Stomach smooth muscle (tissue), 2 donors: ENCODE data around the gene PDPK1.
"Not testable (repeated sequence)": the region's sequence is repeated elsewhere in the genome, so short reads cannot be mapped to it uniquely, and the experiment has no call there.

ENCODE experiments used
- H3K27ac ChIP-seq: one replicate; pipeline ENCODE4 v1.7.0; 2013; ENCODE audit warnings: mild to moderate bottlenecking, low read length, inconsistent platforms
- H3K27me3 ChIP-seq, 2 donors: one replicate each; pipeline ENCODE4 v1.7.0; 2013; ENCODE audit warnings: low read length in 2 of 2; ENCODE audit not compliant: insufficient read depth in 2 of 2, control insufficient read depth in 1 of 2
- H3K36me3 ChIP-seq, 2 donors: one replicate each; pipeline ENCODE4 v1.7.0; 2013; ENCODE audit warnings: low read length in 2 of 2; ENCODE audit not compliant: control insufficient read depth in 2 of 2, insufficient read depth in 2 of 2
- H3K4me1 ChIP-seq: one replicate; pipeline ENCODE4 v1.7.0; 2013; ENCODE audit warnings: low read length; ENCODE audit not compliant: control insufficient read depth, insufficient read depth
- H3K4me3 ChIP-seq, 2 donors: one replicate each; pipeline ENCODE4 v1.7.0; 2013; ENCODE audit warnings: low read length in 2 of 2
- H3K9ac ChIP-seq, 2 donors: one replicate each; pipeline ENCODE4 v1.7.0; 2013; ENCODE audit warnings: low read length in 2 of 2, mild to moderate bottlenecking in 1 of 2
- H3K9me3 ChIP-seq, 2 donors: one replicate each; pipeline ENCODE4 v1.7.0; 2013; ENCODE audit warnings: low read length in 2 of 2; ENCODE audit not compliant: control insufficient read depth in 2 of 2
- donor health status: healthy.
- donor health status: Pancreatic carcinoma.

The PDPK1 gene

DNA sequence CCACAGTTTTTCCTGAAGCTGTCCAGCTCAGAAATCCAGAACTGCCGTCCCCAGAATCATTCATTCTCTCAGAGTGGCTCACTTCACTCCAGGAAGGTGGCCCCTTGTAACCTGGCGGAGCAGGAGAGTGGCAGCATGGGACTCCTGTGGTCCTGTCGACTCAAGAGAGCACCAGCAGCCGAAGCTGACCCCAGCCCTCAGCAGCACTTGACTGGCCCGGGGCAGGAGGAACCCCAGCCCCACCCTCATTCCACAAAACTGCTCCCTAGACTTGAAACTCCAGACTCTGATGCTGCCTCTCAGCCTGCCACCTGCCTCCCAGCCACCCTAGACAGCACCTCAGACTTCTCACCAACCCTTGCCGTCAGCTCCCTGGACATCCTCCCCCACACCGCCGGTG lies 83.6 kb downstream of the PDPK1 start:
- not testable (repeated sequence) for H3K9me3 ChIP-seq, H3K9ac ChIP-seq, H3K4me1 ChIP-seq, H3K27me3 ChIP-seq, H3K4me3 ChIP-seq, H3K27ac ChIP-seq, H3K36me3 ChIP-seq

DNA sequence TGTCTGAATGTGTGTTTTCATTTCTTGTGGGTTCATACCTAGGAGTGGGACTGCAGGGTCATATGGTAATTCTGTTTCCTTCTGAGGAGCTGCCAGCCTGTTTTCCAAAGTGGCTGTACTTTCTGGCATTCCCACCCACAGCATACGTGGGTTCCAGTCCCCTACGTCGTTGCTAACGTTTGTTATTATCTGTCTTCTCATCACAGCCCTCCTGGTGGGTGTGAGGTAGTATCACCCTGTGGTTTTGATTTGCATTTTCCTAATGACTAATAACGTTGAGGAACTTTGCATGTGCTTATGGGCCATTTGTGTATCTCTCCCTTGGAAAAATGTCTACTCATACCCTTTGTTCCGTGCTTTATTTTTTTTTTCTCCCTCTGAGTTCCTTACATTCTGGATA lies 89.3 kb downstream of the PDPK1 start:
- not testable (repeated sequence) for H3K36me3 ChIP-seq, H3K4me1 ChIP-seq, H3K9me3 ChIP-seq, H3K4me3 ChIP-seq, H3K27me3 ChIP-seq, H3K9ac ChIP-seq, H3K27ac ChIP-seq

DNA sequence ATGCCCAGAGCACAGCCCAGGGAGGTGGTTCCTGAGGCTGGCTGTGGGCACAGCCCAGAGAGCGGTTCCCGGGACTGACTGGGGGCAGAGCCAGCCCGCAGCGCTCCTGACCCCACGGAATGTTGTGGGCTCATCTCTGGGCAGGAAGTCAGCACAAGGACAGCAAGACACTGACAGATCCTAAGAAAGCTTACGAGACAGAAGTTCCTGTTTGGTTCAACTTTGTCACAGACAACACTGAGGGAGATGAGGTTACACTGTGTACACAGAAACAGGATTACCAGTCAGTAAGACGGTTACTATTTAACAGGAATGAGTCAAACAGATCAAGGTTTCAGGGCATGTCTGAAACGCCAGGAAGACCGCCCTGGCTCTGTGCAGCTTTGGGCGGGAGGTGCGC lies 93.4 kb downstream of the PDPK1 start:
- not testable (repeated sequence) for H3K27me3 ChIP-seq, H3K9ac ChIP-seq, H3K27ac ChIP-seq, H3K36me3 ChIP-seq, H3K4me3 ChIP-seq, H3K4me1 ChIP-seq, H3K9me3 ChIP-seq

DNA sequence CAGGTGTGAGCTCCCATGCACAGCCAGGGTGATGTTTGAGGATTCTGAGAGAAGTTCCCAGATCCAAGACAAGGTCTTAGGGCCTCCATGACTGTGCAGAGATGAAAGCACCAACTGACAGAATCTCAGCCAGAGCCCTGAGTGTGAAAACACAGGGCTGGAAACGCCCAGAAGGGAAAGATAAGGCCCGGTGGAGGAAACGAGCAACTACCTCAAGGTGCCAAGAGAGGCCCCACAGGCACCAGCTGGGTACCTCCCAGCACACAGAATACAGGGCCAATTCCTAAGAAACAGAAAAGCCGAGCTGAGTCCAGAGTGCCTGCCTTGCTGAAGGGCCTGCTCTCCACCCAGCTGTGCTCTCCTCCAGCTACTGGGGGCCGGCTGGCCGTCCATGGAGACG lies 94.5 kb downstream of the PDPK1 start:
- H3K9ac ChIP-seq, H3K9me3 ChIP-seq, H3K27me3 ChIP-seq, H3K4me1 ChIP-seq, H3K36me3 ChIP-seq, H3K4me3 ChIP-seq, H3K27ac ChIP-seq: not testable (repeated sequence)

DNA sequence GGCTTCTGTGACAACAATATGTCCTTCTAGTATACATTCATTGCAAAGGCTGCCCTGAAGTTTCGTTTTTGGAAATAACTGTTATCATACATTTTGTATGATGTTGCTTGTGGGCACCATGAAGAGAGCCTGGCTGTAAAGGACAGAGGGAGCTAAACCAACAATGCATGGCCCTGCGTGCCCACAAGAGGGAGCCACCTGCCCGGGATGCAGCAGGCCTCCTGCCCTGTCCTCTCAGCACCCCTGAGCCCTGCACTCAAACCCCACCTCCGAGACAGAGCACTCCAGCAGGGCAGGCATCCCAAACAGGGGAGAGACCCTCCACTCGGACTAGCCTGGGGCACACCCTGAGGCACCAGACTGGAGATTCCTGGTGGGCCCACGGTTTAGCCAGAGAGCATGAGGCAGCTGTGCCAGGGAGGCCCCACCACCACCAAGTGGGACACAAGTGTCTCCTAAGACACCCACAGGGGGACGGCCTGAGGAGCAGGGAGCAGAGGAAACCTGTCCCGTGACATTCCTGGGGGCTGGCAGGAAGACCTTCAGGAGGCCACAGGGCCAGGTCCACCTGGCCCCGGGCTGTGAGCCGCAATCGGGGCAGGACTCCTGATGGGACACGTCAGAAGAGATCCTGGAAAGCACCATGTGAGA lies 101.4 kb downstream of the PDPK1 start:
- not testable (repeated sequence) for H3K27ac ChIP-seq, H3K9ac ChIP-seq, H3K27me3 ChIP-seq, H3K36me3 ChIP-seq, H3K4me1 ChIP-seq, H3K4me3 ChIP-seq, H3K9me3 ChIP-seq

DNA sequence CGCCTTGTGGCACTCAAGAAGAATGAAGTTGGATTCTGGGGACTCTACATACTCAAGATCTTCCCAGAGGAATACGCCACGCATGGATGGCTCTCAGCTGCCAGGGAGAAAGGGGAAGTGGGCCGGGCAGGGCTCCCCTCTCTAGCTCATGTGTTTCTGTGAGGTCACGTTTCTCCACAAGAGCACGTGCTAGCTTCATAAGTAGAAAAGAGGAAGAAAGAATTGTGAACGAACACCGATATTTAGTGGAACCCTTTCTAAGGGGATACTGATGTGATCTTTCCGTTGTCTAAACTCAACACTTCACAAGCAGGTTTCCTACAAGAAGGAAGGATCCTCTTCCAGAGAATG lies 101.9 kb downstream of the PDPK1 start:
- H3K27ac ChIP-seq, H3K9me3 ChIP-seq, H3K9ac ChIP-seq, H3K4me3 ChIP-seq, H3K36me3 ChIP-seq, H3K4me1 ChIP-seq, H3K27me3 ChIP-seq: not testable (repeated sequence)

DNA sequence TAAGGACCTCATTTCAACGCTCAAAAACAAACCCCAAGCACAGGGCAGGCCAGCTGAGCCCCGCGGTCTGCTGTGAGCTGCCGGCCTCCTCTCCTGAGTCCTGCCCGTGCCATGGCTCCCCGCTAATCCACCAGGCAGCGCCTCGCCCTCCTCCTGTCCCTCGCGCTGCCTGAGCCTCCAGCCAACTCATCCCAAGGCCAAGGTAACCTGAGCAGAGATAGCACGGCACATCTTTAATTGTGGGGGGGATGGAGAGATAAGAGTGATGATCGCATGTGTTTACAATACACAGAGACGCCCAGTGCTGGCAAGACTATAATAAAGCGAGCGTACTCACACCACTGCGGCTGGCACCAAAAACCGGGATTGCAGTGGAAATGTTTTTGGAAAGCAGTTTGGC lies 104.7 kb downstream of the PDPK1 start:
- not testable (repeated sequence) for H3K27me3 ChIP-seq, H3K9me3 ChIP-seq, H3K27ac ChIP-seq, H3K4me1 ChIP-seq, H3K9ac ChIP-seq, H3K4me3 ChIP-seq, H3K36me3 ChIP-seq

DNA sequence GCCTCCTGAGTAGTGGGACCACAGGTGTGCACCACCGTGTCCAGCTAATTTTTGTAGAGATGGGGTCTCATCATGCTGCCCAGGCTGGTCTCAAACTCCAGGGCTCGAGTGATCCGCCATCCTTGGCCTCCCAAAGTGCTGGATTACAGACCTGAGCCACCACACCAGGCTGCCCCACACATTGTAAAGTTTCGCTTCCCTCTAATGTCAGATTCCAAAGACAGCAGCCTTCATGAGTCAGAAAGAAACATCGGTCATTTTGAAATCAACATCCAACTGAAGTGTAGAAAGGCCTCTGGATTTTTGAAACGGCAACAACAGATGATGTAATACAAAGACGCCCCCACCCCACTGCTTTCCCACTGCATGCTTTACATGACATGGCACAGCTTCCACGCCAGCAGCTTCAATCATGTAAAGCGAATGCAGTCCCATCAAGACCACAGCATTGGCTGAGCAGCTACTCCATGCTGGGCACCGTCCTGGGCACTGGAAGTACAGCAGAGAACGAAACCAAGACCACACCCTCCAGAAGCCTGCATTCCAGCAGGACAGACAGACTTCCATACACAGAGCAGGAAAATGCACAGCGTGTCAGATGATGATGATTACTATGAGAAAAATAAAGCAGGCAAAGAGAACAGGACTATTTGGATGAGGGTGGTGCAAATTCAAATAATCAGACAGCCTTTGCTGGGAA lies 107.1 kb downstream of the PDPK1 start:
- H3K4me3 ChIP-seq, H3K9ac ChIP-seq, H3K27ac ChIP-seq, H3K36me3 ChIP-seq, H3K9me3 ChIP-seq, H3K4me1 ChIP-seq, H3K27me3 ChIP-seq: not testable (repeated sequence)

DNA sequence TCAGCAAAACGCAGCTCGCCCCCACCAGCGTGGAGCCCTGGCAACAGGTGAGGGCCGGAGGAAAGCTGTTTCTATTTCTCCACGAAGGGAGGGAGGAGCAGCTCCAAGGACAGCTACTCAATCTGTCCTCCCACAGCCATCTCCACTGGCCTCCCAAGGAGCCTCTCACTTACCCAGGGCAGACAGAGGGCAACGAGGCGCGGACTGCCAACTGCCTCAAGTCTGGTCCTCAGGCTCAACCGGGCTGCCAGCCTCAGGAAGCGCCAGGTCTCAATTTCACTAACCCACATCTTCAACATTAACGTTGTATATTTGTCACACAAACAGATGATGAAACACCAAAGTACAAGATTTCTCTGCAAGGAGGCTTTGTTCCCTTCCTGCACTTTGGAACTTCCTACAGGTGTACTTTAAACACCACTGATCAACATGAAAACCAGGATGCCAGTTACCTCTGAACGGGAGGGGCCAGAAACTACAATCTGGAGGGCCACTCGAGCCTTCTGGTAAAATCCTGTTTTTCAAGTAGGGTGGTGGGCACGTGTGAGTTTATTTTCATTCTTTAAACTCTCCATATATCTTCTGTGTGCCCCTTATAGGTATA lies 113.5 kb downstream of the PDPK1 start:
- H3K9ac ChIP-seq, H3K36me3 ChIP-seq, H3K4me3 ChIP-seq: not testable (repeated sequence)

More for the DNA sequence above, 113.5 kb downstream of the PDPK1 start:
- H3K27ac ChIP-seq, H3K27me3 ChIP-seq, H3K4me1 ChIP-seq, H3K9me3 ChIP-seq: not testable (repeated sequence)
